ENCODE results near the gene PERM1.

Gene PERM1

DNA sequence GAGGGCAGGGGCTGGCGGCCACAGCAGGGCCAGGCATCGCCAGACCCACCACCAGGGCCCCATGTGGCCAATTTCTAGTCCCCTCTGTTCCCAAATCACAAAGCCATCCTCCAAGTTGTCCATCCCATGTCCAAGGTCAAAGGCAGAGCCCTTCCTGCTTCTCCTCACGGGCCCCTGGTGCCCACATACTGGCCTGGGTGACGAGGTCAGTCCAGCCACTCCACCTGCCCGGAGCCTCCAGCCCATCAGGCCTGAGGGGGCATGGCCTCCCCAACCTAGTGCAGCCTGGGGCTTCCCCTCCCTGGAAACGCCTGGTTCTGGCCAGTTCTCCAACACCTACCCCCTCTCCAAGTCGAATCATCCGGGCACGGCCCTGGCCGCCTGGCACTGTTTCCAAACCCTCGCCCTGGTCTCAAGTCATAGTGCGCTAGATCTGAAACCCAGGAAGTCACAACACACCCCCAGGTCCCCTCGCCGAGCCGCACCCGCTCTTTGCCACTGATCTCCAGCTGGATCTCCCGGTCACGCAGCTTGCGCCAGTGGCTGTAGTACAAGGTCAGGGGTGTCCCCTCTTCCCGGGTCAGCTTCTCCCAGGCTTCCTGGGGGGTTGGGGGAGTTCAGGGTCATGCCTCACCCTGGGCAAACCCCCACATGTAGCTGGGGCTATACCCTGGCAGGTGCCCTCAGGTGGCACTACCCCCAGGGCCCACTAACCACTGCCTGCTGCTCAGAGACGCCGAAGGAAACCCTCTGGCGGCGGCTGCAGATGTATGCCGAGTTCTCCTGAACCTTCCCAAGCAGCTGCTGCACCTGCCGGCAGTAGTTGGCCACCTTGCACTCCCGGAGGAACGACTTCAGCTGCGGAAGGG is 36.0 kb downstream of the PERM1 start:
- no peak for DNase-seq (ENCODE audit: low read depth)

DNA sequence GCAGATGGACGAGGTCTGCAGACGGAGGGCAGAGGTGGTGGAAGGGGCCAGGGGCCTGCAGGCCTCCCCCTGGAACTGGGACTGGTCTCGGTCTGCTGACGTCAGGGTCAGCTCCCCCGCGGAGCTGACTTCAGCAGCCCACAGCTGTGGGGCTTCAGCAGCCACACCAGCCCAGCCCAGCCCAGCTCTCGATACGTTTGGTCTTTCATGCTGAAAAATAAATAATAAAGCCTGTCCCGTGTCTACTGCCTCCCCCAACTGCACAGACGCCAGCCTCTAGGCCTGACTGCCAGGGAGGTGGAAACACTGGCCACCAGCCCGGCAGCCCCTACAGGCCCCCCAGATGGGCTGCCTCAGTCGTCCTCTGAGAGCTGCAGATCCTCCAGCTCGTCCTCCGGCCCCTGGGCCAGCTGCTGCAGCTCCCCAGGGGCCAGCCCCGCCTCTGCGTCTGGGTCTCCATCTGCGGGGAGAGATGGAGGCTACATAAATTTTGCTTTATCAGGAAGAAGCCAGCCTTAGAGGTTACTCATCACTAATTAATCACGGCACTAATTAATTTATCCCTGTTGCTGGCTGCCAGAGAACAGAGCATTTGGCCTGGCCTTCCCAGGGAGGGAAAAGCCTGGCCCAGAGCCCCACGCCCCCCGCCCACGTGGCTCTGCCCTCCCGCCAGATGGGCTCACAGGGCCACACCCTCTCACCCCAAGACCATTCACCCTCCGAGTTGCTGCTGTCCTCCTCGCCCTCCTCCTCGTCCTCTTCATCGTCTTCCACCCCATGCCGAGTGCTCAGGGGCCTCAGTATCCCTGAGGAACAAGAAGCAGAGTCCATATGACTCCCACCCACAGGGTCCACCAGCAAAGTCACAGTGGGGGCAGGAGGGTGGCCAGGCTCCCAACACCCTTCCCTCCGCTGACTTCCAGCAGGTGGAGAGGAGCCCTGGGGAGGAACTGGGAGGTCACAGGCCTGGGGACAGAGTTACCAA is 37.3 kb downstream of the PERM1 start:
- no peak for DNase-seq (ENCODE audit: low read depth)

DNA sequence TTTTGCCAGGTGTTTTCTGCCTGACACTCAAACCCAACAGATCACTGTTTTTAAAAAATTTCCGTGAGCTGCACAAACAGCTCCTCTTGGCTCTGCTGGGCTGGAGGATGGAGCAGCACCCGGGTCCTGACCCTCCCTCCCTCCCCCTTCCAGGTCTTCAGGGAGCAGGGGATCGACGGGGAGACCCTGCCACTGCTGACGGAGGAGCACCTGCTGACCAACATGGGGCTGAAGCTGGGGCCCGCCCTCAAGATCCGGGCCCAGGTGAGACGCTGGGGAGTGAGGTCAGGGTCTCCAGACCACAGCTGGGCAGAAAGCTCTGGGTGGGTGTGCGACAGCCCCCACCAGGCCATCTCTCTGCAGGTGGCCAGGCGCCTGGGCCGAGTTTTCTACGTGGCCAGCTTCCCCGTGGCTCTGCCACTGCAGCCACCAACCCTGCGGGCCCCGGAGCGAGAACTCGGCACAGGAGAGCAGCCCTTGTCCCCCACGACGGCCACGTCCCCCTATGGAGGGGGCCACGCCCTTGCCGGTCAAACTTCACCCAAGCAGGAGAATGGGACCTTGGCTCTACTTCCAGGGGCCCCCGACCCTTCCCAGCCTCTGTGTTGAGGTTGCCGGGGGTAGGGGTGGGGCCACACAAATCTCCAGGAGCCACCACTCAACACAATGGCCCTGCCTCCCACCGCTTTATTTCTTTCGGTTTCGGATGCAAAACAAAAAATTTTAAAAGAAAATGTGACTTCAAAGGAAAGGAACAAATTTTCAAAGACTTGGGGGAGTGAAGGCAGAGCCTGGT is 38.1 kb downstream of the PERM1 start:
- DNase-seq (ENCODE audit: low read depth), result no peak

DNA sequence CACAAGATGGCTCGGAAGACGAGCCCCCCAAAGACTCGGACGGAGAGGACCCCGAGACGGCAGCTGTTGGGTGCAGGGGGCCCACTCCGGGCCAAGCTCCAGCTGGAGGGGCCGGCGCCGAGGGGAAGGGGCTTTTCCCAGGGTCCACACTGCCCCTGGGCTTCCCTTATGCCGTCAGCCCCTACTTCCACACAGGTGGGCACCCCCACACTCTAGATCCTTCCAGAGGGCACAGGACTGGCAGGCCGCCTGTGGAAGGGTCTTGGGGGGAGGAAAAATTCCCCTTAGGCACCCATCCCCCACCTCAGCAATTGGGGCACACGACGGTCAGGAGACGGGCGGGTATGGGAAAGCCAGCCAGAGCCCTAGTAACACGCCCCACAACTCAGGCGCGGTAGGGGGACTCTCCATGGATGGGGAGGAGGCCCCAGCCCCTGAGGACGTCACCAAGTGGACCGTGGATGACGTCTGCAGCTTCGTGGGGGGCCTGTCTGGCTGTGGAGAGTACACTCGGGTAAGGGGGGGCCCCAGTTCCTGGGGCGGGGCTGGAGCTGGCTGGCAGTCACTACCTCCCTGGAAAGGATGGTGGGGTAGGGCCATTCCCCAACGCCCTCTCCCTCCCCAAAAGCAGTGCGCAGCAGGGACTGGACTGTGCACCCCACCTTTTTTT is 38.9 kb downstream of the PERM1 start:
- no peak for DNase-seq (ENCODE audit: low read depth)

GRCh38 chr1:942411-942821 is 39.5 kb downstream of the PERM1 start:
- no peak for DNase-seq (ENCODE audit: low read depth)

DNA sequence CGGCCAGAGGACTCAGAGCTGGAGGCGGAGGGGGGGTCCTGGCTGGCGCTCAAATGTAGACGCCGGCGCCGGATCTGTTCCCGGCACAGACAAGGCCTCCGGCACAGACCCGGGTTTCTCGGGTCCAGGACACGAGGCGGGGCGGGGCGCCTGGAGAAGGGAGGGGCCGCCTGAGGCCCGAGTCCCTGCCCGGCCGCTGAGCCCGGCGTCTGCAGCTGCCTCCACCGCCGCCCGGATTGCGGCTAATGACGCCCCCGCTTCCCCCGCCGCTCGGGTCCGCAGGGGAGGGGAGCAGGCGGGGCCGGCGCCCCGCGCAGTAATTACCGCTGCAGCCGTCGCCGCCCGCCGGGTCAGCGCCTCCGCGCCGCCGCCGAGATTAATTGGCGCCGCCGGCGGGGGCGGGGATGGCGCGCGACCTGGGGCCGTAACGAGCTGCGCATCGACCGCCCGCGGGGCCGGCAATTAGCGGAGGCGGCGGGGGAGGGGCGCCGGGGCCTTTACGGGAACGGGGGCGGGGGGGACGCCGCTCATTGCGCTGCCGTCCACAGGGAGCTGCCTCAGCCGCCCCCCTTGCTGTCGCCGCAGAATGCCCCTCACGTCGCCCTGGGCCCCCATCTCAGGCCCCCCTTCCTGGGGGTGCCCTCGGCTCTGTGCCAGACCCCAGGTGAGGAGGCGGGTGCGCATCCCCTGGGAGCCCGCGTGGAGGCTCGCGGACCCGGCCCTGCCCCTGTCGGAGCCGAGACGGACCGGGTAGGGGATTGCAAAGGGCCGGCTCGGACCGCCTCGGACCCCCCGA is 40.1 kb downstream of the PERM1 start:
- DNase-seq (ENCODE audit: low read depth), result no peak

GRCh38 chr1:941015-941587 is 40.8 kb downstream of the PERM1 start:
- no peak for DNase-seq (ENCODE audit: low read depth)

- no peak for DNase-seq (ENCODE audit: low read depth)
These were observed 41.5 kb downstream of the PERM1 start for GRCh38 chr1:940107-941014.

DNA sequence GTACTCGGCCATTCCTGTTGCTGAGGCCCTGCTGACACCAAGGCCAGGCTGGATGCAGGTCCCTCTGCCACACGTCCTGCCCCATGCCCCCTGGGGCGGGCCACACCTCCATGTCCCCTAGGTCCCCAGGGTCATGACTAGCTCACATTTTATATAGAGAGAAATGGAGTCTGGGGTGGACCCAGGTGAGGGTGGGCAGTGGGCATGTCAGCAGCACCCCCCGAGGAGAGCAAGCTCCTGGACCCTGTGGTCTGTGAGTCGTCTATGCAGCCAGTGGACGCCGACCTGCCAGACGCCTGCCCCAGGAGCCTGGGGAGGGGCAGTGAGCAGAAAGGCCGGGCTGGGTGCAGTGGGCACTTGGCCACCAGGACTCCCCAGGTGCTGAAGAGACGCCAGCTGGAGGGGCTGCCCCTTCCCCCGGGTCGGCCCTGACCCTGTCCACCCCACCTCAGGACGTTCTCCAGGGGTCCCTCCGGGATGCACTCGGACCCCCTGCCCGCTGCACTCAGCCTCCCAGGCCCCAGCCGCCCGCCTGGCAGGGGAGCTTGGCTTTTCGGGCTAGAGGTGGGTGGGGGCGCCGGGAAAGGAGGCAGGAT is 42.3 kb downstream of the PERM1 start:
- no peak for DNase-seq (ENCODE audit: low read depth)

DNA sequence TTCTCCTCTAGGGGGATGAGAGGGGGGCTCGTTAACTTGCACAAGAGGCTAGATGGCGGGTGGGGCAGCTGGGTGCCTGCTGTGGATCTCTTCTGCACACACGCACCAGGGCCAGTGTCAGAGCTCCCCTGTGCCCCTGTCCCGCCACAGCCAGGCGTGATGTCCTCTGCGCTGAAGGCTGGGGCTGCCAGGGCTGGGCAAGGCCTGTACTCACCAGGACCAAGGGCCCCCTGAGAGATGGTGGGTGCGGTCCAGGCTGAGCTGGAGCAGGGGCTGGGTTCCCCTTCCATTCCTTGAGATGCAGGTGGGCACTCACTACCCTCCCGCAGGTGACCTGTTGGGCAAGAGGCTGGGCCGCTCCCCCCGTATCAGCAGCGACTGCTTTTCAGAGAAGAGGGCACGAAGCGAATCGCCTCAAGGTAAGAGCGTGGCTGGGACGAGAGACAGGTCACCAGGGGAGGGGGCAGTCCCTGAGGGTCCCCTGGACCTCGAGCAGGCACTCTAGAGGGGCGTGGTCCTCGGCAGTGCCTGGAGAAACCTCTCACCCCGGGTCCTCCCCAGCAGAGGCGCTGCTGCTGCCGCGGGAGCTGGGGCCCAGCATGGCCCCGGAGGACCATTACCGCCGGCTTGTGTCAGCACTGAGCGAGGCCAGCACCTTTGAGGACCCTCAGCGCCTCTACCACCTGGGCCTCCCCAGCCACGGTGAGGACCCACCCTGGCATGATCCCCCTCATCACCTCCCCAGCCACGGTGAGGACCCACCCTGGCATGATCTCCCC is 43.0 kb downstream of the PERM1 start:
- DNase-seq (ENCODE audit: low read depth), result no peak

GRCh38 chr1:938088-938683 is 43.7 kb downstream of the PERM1 start:
- no peak for DNase-seq (ENCODE audit: low read depth)

- DNase-seq (ENCODE audit: low read depth), result no peak
These were observed 44.4 kb downstream of the PERM1 start for GRCh38 chr1:937521-937920.

DNA sequence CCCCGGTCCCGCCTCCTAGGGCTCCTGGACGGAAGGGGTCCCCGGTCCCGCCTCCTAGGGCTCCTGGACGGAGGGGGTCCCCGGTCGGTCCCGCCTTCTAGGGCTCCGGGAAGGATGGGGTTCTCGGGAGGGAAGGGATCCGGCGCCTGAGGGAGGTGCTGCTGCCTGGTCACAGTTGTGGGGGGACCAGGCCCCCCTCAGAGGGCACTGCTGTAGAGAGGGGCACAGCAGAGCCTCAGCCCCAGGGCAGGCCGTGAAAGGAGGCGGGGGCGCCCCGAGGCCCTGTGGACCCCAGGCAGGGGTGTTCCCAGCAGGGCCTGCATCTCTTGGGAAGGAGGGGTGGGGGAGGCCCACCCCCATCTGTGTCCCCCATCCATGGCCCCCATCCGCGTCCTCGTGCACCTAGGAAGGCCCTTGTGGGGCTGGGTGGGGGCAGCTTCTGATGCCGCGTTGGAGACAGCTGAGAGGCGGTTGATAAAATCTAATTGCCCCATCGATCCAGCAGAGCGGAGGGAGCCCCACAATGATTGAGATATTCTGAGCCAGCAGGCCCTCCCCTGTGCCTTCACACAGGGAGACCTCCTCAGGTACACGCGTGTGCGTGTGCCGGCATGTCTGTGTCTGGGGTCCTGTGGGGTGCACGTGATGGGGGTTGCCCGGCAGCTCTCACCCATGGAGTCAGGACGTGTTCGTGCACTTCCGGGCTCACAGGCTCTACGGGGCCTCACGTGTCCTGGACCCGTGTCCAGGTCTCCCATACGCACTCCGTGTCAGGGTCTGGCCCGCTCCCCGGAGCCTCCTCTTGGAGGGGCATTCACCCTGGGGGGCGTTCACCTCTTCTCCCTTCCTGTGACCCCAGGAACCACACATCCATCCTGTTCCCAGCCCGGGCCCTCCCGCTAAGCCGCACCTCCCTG is 45.3 kb downstream of the PERM1 start:
- DNase-seq (ENCODE audit: low read depth), result no peak

DNA sequence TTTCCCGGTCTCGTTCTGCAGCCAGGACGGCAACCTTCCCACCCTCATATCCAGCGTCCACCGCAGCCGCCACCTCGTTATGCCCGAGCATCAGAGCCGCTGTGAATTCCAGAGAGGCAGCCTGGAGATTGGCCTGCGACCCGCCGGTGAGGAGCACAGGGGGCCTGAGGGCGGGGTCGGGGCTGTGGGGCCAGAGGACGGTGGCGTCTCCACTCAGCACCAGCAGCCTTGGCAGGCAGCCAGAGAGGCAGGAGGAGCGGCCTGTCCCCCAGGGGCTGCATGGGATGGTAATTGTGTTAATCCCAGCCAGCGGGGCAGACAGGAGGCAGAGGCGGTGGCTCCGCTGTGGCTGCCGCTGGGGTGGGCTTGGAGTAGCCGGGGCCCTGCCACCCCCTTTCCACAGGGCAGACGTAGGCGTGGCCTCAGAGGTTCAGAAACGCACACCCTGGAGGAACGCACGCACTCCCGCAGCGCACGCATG is 46.1 kb downstream of the PERM1 start:
- DNase-seq (ENCODE audit: low read depth), result no peak

DNA sequence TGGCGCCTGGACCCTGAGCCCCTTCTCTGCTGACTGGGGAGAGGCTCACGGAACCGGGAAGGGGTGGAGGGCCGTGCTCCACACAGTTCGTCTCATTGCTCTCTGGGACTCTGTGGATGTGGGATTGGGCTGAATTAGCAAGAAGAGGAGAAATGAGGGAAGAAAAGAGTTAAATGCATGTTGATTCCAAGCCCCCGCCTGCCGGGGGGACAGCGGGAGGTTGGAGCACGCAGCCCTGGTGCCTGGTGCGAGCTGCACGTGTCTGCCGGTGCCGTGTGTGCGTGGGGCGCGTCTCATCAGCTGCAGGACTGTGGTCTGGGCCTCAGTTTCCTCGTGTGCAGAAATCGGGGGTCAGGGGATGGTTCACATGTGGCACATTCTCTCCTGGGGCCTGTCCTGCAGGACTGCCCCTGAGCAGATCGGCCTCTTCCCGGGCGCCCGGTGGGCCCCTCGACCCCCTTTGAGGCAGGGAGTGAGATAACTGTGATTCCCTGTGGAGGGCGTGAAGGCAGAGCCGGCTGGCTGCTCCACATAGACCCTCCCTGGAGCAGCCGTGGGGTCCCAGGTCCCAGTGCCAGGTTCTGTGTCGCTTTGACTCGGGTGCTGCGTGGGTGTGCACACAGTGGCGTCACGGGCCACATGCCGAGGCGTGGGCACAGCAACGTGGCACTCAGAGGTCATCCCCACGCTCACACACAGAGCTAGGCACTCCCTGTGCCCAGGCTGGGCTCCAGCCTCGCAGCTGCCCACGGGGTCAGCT is 46.7 kb downstream of the PERM1 start:
- DNase-seq (ENCODE audit: low read depth), result no peak

DNA sequence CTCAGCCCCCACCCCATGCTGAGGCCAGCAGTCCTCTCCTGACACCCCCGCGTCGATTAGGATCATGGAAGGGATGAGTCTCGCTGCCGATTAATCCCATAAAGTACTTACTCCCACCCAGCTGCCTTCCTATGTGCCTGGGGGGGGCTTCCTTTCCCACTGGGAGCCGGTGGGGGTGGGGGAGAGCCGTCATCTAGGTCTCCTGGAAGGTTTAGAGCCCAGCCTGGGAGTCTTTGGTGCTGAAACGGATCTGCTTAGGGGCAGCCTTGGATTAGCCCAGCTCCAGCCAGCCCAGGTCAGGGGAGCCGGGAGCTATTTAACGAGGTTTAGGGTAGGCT is 48.3 kb downstream of the PERM1 start:
- DNase-seq (ENCODE audit: low read depth), result no peak

Data from stimulated activated CD8-positive, alpha-beta memory T cell treated with anti-CD3 and anti-CD28 coated beads, Interleukin-15, amount 100 ng/mL, for 24 hours (primary cell).